ENCODE data around the gene ZCWPW2. TPM values are rescaled to one million over a fixed set of nuclear protein-coding genes. Genes with fewer than 3 reads are reported as not detected.
A peak's percentile ranks its signal among the peaks of the same experiment; 100 is the strongest.

Gene ZCWPW2
- total and polyA plus RNA-seq, 9 of the 15 experiments (the other 6 are each of a cell fraction or from before 2014, with no cell fraction given) = 0.10 to 0.77 (median 0.44) TPM

DNA sequence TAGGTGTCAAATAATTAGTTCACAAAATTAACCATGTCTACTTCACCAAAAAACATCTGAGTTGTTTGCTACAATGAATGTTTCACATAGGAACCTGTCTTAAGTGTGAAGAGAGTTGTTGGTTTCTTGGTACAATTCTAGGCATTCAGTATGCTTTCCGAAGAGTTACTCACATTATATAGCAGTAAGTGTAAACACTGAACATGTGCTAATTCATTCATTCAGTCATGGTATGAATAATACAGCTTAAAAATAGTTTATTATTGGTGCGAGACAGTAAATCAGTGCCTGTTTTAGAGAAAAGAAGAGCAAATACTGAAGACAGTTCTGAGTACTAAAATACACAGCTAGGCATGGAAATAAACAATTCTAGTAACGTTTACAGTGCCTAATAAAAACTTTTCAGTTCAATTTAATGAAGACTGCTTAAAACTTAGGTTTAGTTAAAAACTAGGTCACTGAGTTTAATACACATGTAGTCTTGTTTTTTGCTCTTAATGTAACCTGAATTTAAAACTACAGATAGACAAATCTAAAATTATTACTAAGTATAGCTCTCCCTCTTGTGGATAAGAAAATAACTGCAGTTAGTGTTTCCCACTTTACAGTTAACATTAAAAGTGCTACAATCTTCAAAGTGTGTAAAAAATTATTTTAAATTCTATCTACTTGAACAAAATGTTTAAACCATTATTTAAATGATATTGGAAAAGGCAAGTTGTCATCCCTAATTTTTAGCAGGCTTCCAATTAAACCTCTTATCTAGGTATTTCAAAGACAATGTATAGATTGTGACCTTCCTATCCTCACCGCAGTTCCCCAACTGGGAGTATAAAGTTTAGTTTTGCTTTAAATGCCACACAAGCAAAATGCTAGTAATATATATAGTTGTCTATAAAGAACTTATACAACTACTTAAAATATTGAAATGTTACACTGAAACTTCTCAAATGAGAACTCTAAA is 20.1 kb upstream of the ZCWPW2 start:
- Histone ChIP-seq H3K9me3 (replicated peaks; ENCODE audit: control insufficient read depth, insufficient read depth, low read depth, low read length) (no peaks in the 10 kb centered on the region), H3K9ac (ENCODE audit: insufficient read depth in 1 of 2, low read depth in 2 of 2, low read length in 2 of 2) (no peak overlapping the region), H3K4me3 (no peak overlapping the region), H2AFZ (ENCODE audit: low read depth, low read length) (no peak overlapping the region), H3K36me3 (ENCODE audit: control insufficient read depth, insufficient read depth, low read length) (peaks cover 61% of the 10 kb centered on the region), H4K20me1 (replicated peaks; ENCODE audit: control insufficient read depth, insufficient read depth, low read length) (no peaks in the 10 kb centered on the region), H3K79me2 (ENCODE audit: control insufficient read depth, insufficient read depth, low read length) (no peaks in the 10 kb centered on the region), H3K4me2 (ENCODE audit: insufficient read depth, low read length) (no peak overlapping the region), H3K27ac (ENCODE audit: extremely low read depth, low read depth, low read length) (no peak overlapping the region), H3K9me1 (ENCODE audit: control insufficient read depth, insufficient read depth, low read length) (no peaks in the 10 kb centered on the region), H3K27me3 (ENCODE audit: control insufficient read depth in 2 of 2, insufficient read depth in 2 of 2, low read length in 2 of 2) (no peaks in the 10 kb centered on the region), H3K4me1 (replicated peaks in 1 of 2; ENCODE audit: control insufficient read depth in 2 of 2, insufficient read depth in 2 of 2, low read length in 2 of 2) (no peaks in the 10 kb centered on the region)
- peak in 3 of 4 experiments; percentile 17 to 34 (median 18) for DNase-seq (ENCODE audit: extremely low read depth in 1 of 4, low spot score in 3 of 4)
- FAIRE-seq = peak; percentile 73
- whole genome bisulfite sequencing (ENCODE audit: insufficient coverage, low coverage, missing lambda C conversion rate) = 82% methylated on average over 4 of the region's 4 CpGs
- in situ Hi-C loops (cut with MboI) = no loop called here
- no TSS peak for BruUV-seq (replicated peaks)
- POLR2A ChIA-PET = interaction anchor here (1.3 to 1.4 kb wide), 3 partner anchors 14 to 20 kb away, joined by 3 to 4 read pairs (median 4); partner anchors contain the start of genes AZI2 and ZCWPW2
- CTCF ChIA-PET (ENCODE audit: low intra/inter-chr PET ratio) = interaction anchor here (0.6 to 1.5 kb wide), 6 partner anchors 11 to 1016 kb away, joined by 3 to 10 read pairs (median 6); no protein-coding TSS in a partner anchor
- intact Hi-C loops (cut with micrococcal nuclease) = loop anchor here (2.0 to 10.0 kb wide), 2 partner anchors 616 to 1014 kb away; no protein-coding TSS in a partner anchor
- peak; percentile 72 for ATAC-seq
- TF ChIP-seq, protein P1, sequence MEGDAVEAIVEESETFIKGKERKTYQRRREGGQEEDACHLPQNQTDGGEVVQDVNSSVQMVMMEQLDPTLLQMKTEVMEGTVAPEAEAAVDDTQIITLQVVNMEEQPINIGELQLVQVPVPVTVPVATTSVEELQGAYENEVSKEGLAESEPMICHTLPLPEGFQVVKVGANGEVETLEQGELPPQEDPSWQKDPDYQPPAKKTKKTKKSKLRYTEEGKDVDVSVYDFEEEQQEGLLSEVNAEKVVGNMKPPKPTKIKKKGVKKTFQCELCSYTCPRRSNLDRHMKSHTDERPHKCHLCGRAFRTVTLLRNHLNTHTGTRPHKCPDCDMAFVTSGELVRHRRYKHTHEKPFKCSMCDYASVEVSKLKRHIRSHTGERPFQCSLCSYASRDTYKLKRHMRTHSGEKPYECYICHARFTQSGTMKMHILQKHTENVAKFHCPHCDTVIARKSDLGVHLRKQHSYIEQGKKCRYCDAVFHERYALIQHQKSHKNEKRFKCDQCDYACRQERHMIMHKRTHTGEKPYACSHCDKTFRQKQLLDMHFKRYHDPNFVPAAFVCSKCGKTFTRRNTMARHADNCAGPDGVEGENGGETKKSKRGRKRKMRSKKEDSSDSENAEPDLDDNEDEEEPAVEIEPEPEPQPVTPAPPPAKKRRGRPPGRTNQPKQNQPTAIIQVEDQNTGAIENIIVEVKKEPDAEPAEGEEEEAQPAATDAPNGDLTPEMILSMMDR (IDR thresholded peaks at IDR 0.05 in 2 of 3, conservative IDR thresholded peaks at IDR 0.05 in 1 of 3; ENCODE audit: insufficient read depth in 2 of 3, low read depth in 1 of 3, low read length in 3 of 3) = peak in 2 of 3 experiments; percentile 16 to 79; a peak in 4 of 6 replicates
- TF ChIP-seq, protein P2, sequence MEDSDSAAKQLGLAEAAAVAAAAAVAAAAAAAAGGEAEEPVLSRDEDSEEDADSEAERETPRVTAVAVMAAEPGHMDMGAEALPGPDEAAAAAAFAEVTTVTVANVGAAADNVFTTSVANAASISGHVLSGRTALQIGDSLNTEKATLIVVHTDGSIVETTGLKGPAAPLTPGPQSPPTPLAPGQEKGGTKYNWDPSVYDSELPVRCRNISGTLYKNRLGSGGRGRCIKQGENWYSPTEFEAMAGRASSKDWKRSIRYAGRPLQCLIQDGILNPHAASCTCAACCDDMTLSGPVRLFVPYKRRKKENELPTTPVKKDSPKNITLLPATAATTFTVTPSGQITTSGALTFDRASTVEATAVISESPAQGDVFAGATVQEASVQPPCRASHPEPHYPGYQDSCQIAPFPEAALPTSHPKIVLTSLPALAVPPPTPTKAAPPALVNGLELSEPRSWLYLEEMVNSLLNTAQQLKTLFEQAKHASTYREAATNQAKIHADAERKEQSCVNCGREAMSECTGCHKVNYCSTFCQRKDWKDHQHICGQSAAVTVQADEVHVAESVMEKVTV (CRISPR knock-in tag; IDR thresholded peaks at IDR 0.05) = peak; percentile 24; the same call in 1 of the 2 replicates
- 0 out of 2 replicates have a peak, but pooled peaks have one; percentile 15 for TF ChIP-seq ELF1 (tag; IDR thresholded peaks at IDR 0.05)
- TF ChIP-seq SMC3 (conservative IDR thresholded peaks at IDR 0.05; ENCODE audit: insufficient read depth, low read depth, low read length) = 0 out of 2 replicates have a peak, but pooled peaks have one; percentile 32
- TF ChIP-seq, protein P3, sequence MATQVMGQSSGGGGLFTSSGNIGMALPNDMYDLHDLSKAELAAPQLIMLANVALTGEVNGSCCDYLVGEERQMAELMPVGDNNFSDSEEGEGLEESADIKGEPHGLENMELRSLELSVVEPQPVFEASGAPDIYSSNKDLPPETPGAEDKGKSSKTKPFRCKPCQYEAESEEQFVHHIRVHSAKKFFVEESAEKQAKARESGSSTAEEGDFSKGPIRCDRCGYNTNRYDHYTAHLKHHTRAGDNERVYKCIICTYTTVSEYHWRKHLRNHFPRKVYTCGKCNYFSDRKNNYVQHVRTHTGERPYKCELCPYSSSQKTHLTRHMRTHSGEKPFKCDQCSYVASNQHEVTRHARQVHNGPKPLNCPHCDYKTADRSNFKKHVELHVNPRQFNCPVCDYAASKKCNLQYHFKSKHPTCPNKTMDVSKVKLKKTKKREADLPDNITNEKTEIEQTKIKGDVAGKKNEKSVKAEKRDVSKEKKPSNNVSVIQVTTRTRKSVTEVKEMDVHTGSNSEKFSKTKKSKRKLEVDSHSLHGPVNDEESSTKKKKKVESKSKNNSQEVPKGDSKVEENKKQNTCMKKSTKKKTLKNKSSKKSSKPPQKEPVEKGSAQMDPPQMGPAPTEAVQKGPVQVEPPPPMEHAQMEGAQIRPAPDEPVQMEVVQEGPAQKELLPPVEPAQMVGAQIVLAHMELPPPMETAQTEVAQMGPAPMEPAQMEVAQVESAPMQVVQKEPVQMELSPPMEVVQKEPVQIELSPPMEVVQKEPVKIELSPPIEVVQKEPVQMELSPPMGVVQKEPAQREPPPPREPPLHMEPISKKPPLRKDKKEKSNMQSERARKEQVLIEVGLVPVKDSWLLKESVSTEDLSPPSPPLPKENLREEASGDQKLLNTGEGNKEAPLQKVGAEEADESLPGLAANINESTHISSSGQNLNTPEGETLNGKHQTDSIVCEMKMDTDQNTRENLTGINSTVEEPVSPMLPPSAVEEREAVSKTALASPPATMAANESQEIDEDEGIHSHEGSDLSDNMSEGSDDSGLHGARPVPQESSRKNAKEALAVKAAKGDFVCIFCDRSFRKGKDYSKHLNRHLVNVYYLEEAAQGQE (IDR thresholded peaks at IDR 0.05; ENCODE audit: borderline replicate concordance) = peak; percentile 53; the same call in 1 of the 2 replicates
- TF ChIP-seq, protein P3 (CRISPR knock-in tag; IDR thresholded peaks at IDR 0.05; ENCODE audit: low read depth) = no peak
- peak; percentile 69 to 73 for TF ChIP-seq RAD21 (CRISPR knock-in tag; conservative IDR thresholded peaks at IDR 0.05 in 1 of 2, IDR thresholded peaks at IDR 0.05 in 1 of 2)
